GM18867 (cell line): ENCODE measurements around the gene TNFRSF1A.

Source experiments
- ATAC-seq: cut with Tn5 transposase; IDR thresholded peaks from one replicate; pipeline ENCODE4 v1.9.1; 2021; ENCODE audit warnings: mild to moderate bottlenecking, moderate library complexity; ENCODE audit not compliant: unreplicated experiment

Gene TNFRSF1A

GRCh38 chr12:6324936-6325750, 16.7 kb downstream of the TNFRSF1A start:
- no peak for ATAC-seq

GRCh38 chr12:6323995-6324711, 17.7 kb downstream of the TNFRSF1A start:
- ATAC-seq, result no peak

- peak; percentile 61 for ATAC-seq
Observed at GRCh38 chr12:6323340-6323994, 18.4 kb downstream of the TNFRSF1A start.

- peak; percentile 35 for ATAC-seq
Observed at GRCh38 chr12:6322969-6323339, 18.9 kb downstream of the TNFRSF1A start.

- ATAC-seq, result no peak
Observed at GRCh38 chr12:6322352-6322751, 19.5 kb downstream of the TNFRSF1A start.

GRCh38 chr12:6321905-6322304, 20.0 kb downstream of the TNFRSF1A start:
- no peak for ATAC-seq

GRCh38 chr12:6319446-6319845, 22.4 kb downstream of the TNFRSF1A start:
- ATAC-seq, result no peak

- no peak for ATAC-seq
Observed at GRCh38 chr12:6318440-6318879, 23.4 kb downstream of the TNFRSF1A start.

- no peak for ATAC-seq
Observed at GRCh38 chr12:6317693-6318439, 24.0 kb downstream of the TNFRSF1A start.

- ATAC-seq, result no peak
Observed at GRCh38 chr12:6316921-6317692, 24.8 kb downstream of the TNFRSF1A start.

- ATAC-seq, result no peak
Observed at GRCh38 chr12:6315704-6316597, 25.9 kb downstream of the TNFRSF1A start.

- ATAC-seq, result no peak
Observed at GRCh38 chr12:6315184-6315583, 26.7 kb downstream of the TNFRSF1A start.

GRCh38 chr12:6314776-6315175, 27.1 kb downstream of the TNFRSF1A start:
- ATAC-seq, result no peak

- no peak for ATAC-seq
Observed at GRCh38 chr12:6313326-6313940, 28.4 kb downstream of the TNFRSF1A start.

GRCh38 chr12:6312529-6313325, 29.1 kb downstream of the TNFRSF1A start:
- ATAC-seq, result peak; percentile 50

- ATAC-seq, result no peak
Observed at GRCh38 chr12:6311822-6312528, 29.9 kb downstream of the TNFRSF1A start.
